ENCODE results near the gene ZNF69.

- TF ChIP-seq CHD2 (IDR thresholded peaks at IDR 0.05; ENCODE audit: low read depth, low read length) (no peak), SNRNP70 (IDR thresholded peaks at IDR 0.05; ENCODE audit: low read depth, low read length) (no peak), ZBTB40 (IDR thresholded peaks at IDR 0.05) (no peak), ZBTB40 (CRISPR knock-in tag; IDR thresholded peaks at IDR 0.05) (no peak), SATB2 (CRISPR knock-in tag; IDR thresholded peaks at IDR 0.05) (no peak), BCL3 (CRISPR knock-in tag; IDR thresholded peaks at IDR 0.05) (no peak), ZNF639 (CRISPR knock-in tag; conservative IDR thresholded peaks at IDR 0.05) (no peak), TARDBP (CRISPR knock-in tag; IDR thresholded peaks at IDR 0.05) (no peak), ZNF263 (CRISPR knock-in tag; IDR thresholded peaks at IDR 0.05) (no peak)
These were observed 55.2 kb downstream of the ZNF69 start for GRCh38 chr19:11942843-11943108.
